22Rv1 (cell line): Measurements from ENCODE around the gene IBSP.

ENCODE experiments used
- CTCF ChIP-seq: fragments of 450-650 bp; IDR thresholded peaks from 2 replicates; pipeline ENCODE4 v1.5.1; 2017; ENCODE audit warnings: mild to moderate bottlenecking
- ZFX ChIP-seq: fragments of 450-650 bp; IDR thresholded peaks from 2 replicates; pipeline ENCODE4 v1.6.1; 2017; ENCODE audit warnings: antibody characterized with exemption, borderline replicate concordance

DNA sequence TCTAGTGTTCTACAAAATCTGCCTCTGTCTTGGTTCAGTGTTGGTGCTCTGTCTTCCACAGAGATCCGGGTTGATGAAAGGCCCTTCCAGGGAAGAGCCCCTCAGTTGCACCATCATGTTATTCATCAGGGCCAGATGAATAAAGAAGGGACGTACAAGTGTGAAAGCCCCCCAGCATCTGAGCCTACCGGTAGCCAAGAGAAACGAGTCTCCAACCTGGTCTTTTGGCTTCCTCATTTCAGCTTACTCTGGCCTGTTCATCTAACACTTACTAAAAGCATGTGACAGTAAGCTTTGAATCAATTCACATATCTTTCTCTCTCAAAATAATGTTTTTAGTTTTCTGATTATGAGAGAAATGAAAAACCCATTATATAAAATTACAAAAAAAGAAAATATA, 52.6 kb downstream of the IBSP start:
- no peak for TF ChIP-seq CTCF
- TF ChIP-seq ZFX, result no peak
